Keratinocyte (primary cell): ENCODE measurements around the gene PTCHD1.

Experiments used
- EZH2 ChIP-seq: IDR thresholded peaks from one replicate; pipeline ENCODE4 v1.6.1; 2012; ENCODE audit warnings: inconsistent platforms, mild to moderate bottlenecking, low read length, moderate library complexity
- TF ChIP-seq, protein P1 (sequence below), 3 experiments: IDR thresholded peaks in 1 of 3; conservative IDR thresholded peaks in 1 of 3; optimal IDR thresholded peaks in 1 of 3; 2 replicates in 2 of 3; 3 replicates in 1 of 3; pipeline versions ENCODE3 to v1.5.1; 2011; ENCODE audit warnings: low read length in 3 of 3, mild to moderate bottlenecking in 3 of 3, moderate library complexity in 2 of 3, control low read depth in 1 of 3, inconsistent platforms in 1 of 3; ENCODE audit not compliant: insufficient read depth in 2 of 3; ENCODE audit errors: extremely low read depth in 1 of 3

DNA sequence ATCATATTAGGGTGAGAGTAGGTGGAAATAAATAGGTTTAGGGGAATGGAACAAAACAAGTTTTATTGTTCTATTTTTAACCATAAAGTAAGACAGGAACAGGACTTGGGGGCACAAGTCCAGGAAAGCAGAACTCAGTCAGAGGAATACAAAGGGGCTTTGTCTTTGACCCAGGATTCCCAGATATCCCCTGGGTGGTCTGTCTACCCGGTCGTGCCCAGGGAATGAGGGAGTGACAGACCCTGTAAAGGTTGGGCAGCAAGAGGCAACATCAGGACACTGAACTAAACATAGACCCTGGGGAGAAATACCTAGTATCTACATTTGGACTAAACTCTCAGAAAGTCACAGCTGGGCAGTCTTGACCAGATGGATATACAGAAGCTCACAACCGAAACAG, 50.6 kb downstream of the PTCHD1 start:
- TF ChIP-seq, protein P1, sequence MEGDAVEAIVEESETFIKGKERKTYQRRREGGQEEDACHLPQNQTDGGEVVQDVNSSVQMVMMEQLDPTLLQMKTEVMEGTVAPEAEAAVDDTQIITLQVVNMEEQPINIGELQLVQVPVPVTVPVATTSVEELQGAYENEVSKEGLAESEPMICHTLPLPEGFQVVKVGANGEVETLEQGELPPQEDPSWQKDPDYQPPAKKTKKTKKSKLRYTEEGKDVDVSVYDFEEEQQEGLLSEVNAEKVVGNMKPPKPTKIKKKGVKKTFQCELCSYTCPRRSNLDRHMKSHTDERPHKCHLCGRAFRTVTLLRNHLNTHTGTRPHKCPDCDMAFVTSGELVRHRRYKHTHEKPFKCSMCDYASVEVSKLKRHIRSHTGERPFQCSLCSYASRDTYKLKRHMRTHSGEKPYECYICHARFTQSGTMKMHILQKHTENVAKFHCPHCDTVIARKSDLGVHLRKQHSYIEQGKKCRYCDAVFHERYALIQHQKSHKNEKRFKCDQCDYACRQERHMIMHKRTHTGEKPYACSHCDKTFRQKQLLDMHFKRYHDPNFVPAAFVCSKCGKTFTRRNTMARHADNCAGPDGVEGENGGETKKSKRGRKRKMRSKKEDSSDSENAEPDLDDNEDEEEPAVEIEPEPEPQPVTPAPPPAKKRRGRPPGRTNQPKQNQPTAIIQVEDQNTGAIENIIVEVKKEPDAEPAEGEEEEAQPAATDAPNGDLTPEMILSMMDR (optimal IDR thresholded peaks at IDR 0.05 in 1 of 3, IDR thresholded peaks at IDR 0.05 in 1 of 3, conservative IDR thresholded peaks at IDR 0.05 in 1 of 3; ENCODE audit: extremely low read depth in 1 of 3, insufficient read depth in 2 of 3, low read length in 3 of 3): no peak
- TF ChIP-seq EZH2: no peak
